Left ventricle myocardium inferior (tissue), 1 donor: ENCODE measurements around the gene OR2A25. TPM values are rescaled to one million over a fixed set of nuclear protein-coding genes. Genes with fewer than 3 reads are reported as not detected.

ENCODE experiments used
- DNase-seq: peaks from one replicate; pipeline ENCODE4 v3.0.0-alpha.2; 2020
- H3K27ac ChIP-seq: fragments of 200-600 bp; replicated peaks from 2 replicates; pipeline ENCODE4 v1.8.0; 2021
- H3K27me3 ChIP-seq: fragments of 200-600 bp; 2 replicates; pipeline ENCODE4 v1.8.0; 2021; ENCODE audit warnings: low read depth
- H3K36me3 ChIP-seq: fragments of 200-600 bp; 2 replicates; pipeline ENCODE4 v1.8.0; 2021
- H3K4me1 ChIP-seq: fragments of 200-600 bp; 2 replicates; pipeline ENCODE4 v1.8.0; 2021
- H3K4me3 ChIP-seq: fragments of 200-600 bp; 2 replicates; pipeline ENCODE4 v1.8.0; 2021; ENCODE audit warnings: mild to moderate bottlenecking, moderate library complexity
- H3K9me3 ChIP-seq: fragments of 200-600 bp; replicated peaks from 2 replicates; pipeline ENCODE4 v1.8.0; 2021
- CTCF ChIP-seq: fragments of 200-600 bp; IDR thresholded peaks from 2 replicates; pipeline ENCODE4 v1.8.0; 2021; ENCODE audit warnings: antibody characterized with exemption, mild to moderate bottlenecking, borderline replicate concordance
- intact Hi-C: fragments of 100-400 bp; cut with micrococcal nuclease; formaldehyde crosslinking; loops from one replicate; pipeline ENCODE4 v1.11.0; 2022
- total RNA-seq: library from RNA; stranded (reverse); fragmentation: NEBNext Ultra II Directional; extraction: Animal tissue kit (Norgen Biotek cat#: 25700); gene quantifications from one replicate; pipeline ENCODE4 v1.2.1, GENCODE V29; 2021
- donor health status: DM: no; HTN: yes; CAD: no; lungs with severe emphysema.

The OR2A25 gene
- total RNA-seq, 1 donor from 2014 or later: not detected

- Histone ChIP-seq H3K4me3 (no peak overlapping the region), H3K36me3 (no peaks in the 10 kb centered on the region), H3K27ac (no peak overlapping the region), H3K4me1 (no peaks in the 10 kb centered on the region), H3K27me3 (no peaks in the 10 kb centered on the region), H3K9me3 (no peaks in the 10 kb centered on the region)
- TF ChIP-seq CTCF: no peak
- intact Hi-C loops: no loop called here
- no peak for DNase-seq
Observed at GRCh38 chr7:144098776-144099175, 29.2 kb downstream of the OR2A25 start.

GRCh38 chr7:144100607-144101006, 31.0 kb downstream of the OR2A25 start:
- intact Hi-C loops: no loop called here
- H3K36me3 ChIP-seq: no peaks in the 10 kb centered on the region
- H3K4me1 ChIP-seq: no peaks in the 10 kb centered on the region
- no peaks in the 10 kb centered on the region for H3K9me3 ChIP-seq
- H3K4me3 ChIP-seq: no peak overlapping the region
- no peaks in the 10 kb centered on the region for H3K27me3 ChIP-seq
- H3K27ac ChIP-seq: no peak overlapping the region
- no peak for TF ChIP-seq CTCF
- no peak for DNase-seq

- Histone ChIP-seq H3K9me3 (no peaks in the 10 kb centered on the region), H3K36me3 (no peaks in the 10 kb centered on the region), H3K4me3 (no peak overlapping the region), H3K27ac (no peak overlapping the region), H3K4me1 (no peaks in the 10 kb centered on the region), H3K27me3 (no peaks in the 10 kb centered on the region)
- intact Hi-C loops: no loop called here
- DNase-seq: no peak
- TF ChIP-seq CTCF: no peak
Observed at GRCh38 chr7:144102041-144102440, 32.4 kb downstream of the OR2A25 start.

- no peaks in the 10 kb centered on the region for H3K27me3 ChIP-seq
- no peak for DNase-seq
- intact Hi-C loops: no loop called here
- no peak overlapping the region for H3K27ac ChIP-seq
- no peak overlapping the region for H3K4me3 ChIP-seq
- no peaks in the 10 kb centered on the region for H3K4me1 ChIP-seq
- TF ChIP-seq CTCF: no peak
- H3K36me3 ChIP-seq: no peaks in the 10 kb centered on the region
- no peaks in the 10 kb centered on the region for H3K9me3 ChIP-seq
Observed at GRCh38 chr7:144105211-144105610, 35.6 kb downstream of the OR2A25 start.

- Histone ChIP-seq H3K36me3 (no peaks in the 10 kb centered on the region), H3K27ac (no peak within 1 kb of the TSS), H3K4me3 (no peak within 1 kb of the TSS), H3K9me3 (no peaks in the 10 kb centered on the region), H3K27me3 (no peaks in the 10 kb centered on the region), H3K4me1 (no peaks in the 10 kb centered on the region)
- no peak for DNase-seq
- intact Hi-C loops: no loop called here
- TF ChIP-seq CTCF: no peak
Observed at GRCh38 chr7:144109283-144109682, 39.7 kb downstream of the OR2A25 start, which contains the start of gene OR2A2. TSS of gene OR2A2 (plus strand) at chr7:144109583. CDS start at chr7:144109583, 0 bp downstream.

GRCh38 chr7:144110272-144110671, 40.7 kb downstream of the OR2A25 start:
- DNase-seq: no peak
- intact Hi-C loops: no loop called here
- no peak overlapping the region for H3K4me3 ChIP-seq
- no peaks in the 10 kb centered on the region for H3K36me3 ChIP-seq
- H3K4me1 ChIP-seq: no peaks in the 10 kb centered on the region
- no peak overlapping the region for H3K27ac ChIP-seq
- H3K9me3 ChIP-seq: no peaks in the 10 kb centered on the region
- TF ChIP-seq CTCF: no peak
- H3K27me3 ChIP-seq: no peaks in the 10 kb centered on the region
